IPS-18a (cell line): ENCODE measurements around the gene PPP1R7.

Source experiments
- H3K27ac ChIP-seq: one replicate; pipeline ENCODE4 v1.5.1; 2013; ENCODE audit warnings: low read length
- H3K27me3 ChIP-seq: one replicate; pipeline ENCODE4 v1.6.1; 2013; ENCODE audit warnings: mild to moderate bottlenecking, low read length; ENCODE audit not compliant: control insufficient read depth, insufficient read depth
- H3K36me3 ChIP-seq: one replicate; pipeline ENCODE4 v1.6.1; 2013; ENCODE audit warnings: low read depth, low read length; ENCODE audit not compliant: control insufficient read depth
- H3K4me1 ChIP-seq: one replicate; pipeline ENCODE4 v1.6.1; 2013; ENCODE audit warnings: low read depth, low read length; ENCODE audit not compliant: control insufficient read depth
- H3K4me3 ChIP-seq: one replicate; pipeline ENCODE4 v1.5.1; 2013; ENCODE audit warnings: low read length
- H3K9ac ChIP-seq: one replicate; pipeline ENCODE4 v1.6.1; 2013; ENCODE audit warnings: mild to moderate bottlenecking, low read length, moderate library complexity
- H3K9me3 ChIP-seq: one replicate; pipeline ENCODE4 v1.6.1; 2013; ENCODE audit warnings: low read depth, low read length; ENCODE audit not compliant: control insufficient read depth

Gene PPP1R7

GRCh38 chr2:241213567-241213966 is 63.3 kb downstream of the PPP1R7 start:
- Histone ChIP-seq H3K9me3 (no peaks in the 10 kb centered on the region), H3K4me3 (no peak overlapping the region)

DNA sequence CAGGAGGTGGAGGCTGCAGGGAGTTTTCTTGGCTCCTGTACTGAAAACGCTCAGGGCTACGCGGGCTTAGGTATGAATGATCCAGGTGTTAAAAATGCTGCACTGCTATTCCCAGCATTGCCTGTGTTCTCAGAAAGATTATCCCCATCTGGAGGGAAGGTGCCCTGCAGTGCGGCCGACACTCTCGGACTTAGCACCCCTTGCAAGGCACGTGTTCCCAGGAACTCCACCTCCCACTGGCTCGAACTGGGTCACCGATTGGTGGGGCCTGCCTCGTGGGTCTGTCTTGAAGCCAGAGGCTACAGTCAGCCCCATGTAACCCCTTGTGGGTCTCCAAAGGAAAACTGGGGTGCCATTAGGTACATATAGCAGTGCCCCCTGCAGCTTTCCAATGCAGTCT is 63.9 kb downstream of the PPP1R7 start:
- Histone ChIP-seq H3K4me1 (peaks cover 4% of the 10 kb centered on the region), H3K36me3 (no peaks in the 10 kb centered on the region), H3K9ac (no peak overlapping the region), H3K27me3 (no peaks in the 10 kb centered on the region), H3K4me3 (no peak overlapping the region), H3K9me3 (no peaks in the 10 kb centered on the region), H3K27ac (no peak overlapping the region)

More at GRCh38 chr2:241213567-241213966, 63.3 kb downstream of the PPP1R7 start:
- no peaks in the 10 kb centered on the region for H3K36me3 ChIP-seq
- H3K27ac ChIP-seq: no peak overlapping the region
- no peaks in the 10 kb centered on the region for H3K27me3 ChIP-seq
- no peaks in the 10 kb centered on the region for H3K4me1 ChIP-seq
- H3K9ac ChIP-seq: no peak overlapping the region

DNA sequence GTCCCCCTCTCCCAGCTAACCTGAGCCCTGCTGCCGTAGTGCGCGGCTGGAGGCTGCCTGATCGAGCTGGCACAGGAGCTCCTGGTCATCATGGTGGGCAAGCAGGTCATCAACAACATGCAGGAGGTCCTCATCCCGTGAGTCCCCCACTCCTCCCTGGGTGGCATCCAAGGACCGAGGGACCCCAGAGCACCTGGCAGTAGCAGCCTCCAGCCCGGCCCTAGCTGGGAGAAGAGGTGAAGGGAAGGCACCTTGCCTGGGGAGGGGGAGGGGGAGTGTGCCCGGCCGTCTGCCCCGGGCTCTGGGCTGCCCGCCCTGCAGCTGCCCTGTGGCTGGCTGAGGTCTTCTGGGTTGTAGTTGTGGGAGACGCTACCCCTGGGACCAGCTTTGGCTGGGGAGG is 64.5 kb downstream of the PPP1R7 start:
- Histone ChIP-seq H3K4me3 (no peak overlapping the region), H3K9ac (no peak overlapping the region), H3K9me3 (no peaks in the 10 kb centered on the region), H3K4me1 (peaks cover 6% of the 10 kb centered on the region), H3K27me3 (no peaks in the 10 kb centered on the region), H3K27ac (no peak overlapping the region), H3K36me3 (no peaks in the 10 kb centered on the region)

- Histone ChIP-seq H3K9ac (no peak overlapping the region), H3K4me1 (peaks cover 6% of the 10 kb centered on the region), H3K27ac (no peak overlapping the region), H3K4me3 (no peak overlapping the region), H3K9me3 (no peaks in the 10 kb centered on the region), H3K36me3 (no peaks in the 10 kb centered on the region), H3K27me3 (no peaks in the 10 kb centered on the region)
These were observed 65.2 kb downstream of the PPP1R7 start for GRCh38 chr2:241215421-241215820.

GRCh38 chr2:241216211-241216761 is 66.0 kb downstream of the PPP1R7 start:
- Histone ChIP-seq H3K27me3 (no peaks in the 10 kb centered on the region), H3K36me3 (no peaks in the 10 kb centered on the region), H3K9ac (no peak overlapping the region), H3K4me3 (no peak overlapping the region), H3K27ac (no peak overlapping the region), H3K4me1 (peaks cover 6% of the 10 kb centered on the region), H3K9me3 (no peaks in the 10 kb centered on the region)

- Histone ChIP-seq H3K9me3 (no peaks in the 10 kb centered on the region), H3K4me3 (peak overlapping the region; percentile 36), H3K4me1 (peaks cover 6% of the 10 kb centered on the region), H3K27ac (no peak overlapping the region), H3K9ac (peak overlapping the region; percentile 48), H3K36me3 (no peaks in the 10 kb centered on the region), H3K27me3 (no peaks in the 10 kb centered on the region)
These were observed 67.2 kb downstream of the PPP1R7 start for GRCh38 chr2:241217320-241218031.

GRCh38 chr2:241218131-241219029 is 68.1 kb downstream of the PPP1R7 start:
- H3K9ac ChIP-seq: peak overlapping the region; percentile 48
- H3K27ac ChIP-seq: no peak overlapping the region
- peaks cover 6% of the 10 kb centered on the region for H3K4me1 ChIP-seq
- no peaks in the 10 kb centered on the region for H3K27me3 ChIP-seq
- H3K36me3 ChIP-seq: no peaks in the 10 kb centered on the region
- H3K4me3 ChIP-seq: peak overlapping the region; percentile 79
- no peaks in the 10 kb centered on the region for H3K9me3 ChIP-seq

- peak overlapping the region; percentile 79 for H3K4me3 ChIP-seq
- H3K36me3 ChIP-seq: no peaks in the 10 kb centered on the region
- H3K27me3 ChIP-seq: no peaks in the 10 kb centered on the region
- peak overlapping the region; percentile 48 for H3K9ac ChIP-seq
- H3K4me1 ChIP-seq: peaks cover 6% of the 10 kb centered on the region
- no peaks in the 10 kb centered on the region for H3K9me3 ChIP-seq
- H3K27ac ChIP-seq: no peak overlapping the region
These were observed 68.7 kb downstream of the PPP1R7 start for GRCh38 chr2:241219030-241219382.

- Histone ChIP-seq H3K9ac (no peak overlapping the region), H3K4me3 (no peak overlapping the region), H3K27me3 (no peaks in the 10 kb centered on the region)
These were observed 69.6 kb downstream of the PPP1R7 start for GRCh38 chr2:241219856-241220356.

GRCh38 chr2:241223211-241224017 is 73.1 kb downstream of the PPP1R7 start:
- H3K36me3 ChIP-seq: peaks cover 11% of the 10 kb centered on the region
- H3K4me1 ChIP-seq: peaks cover 6% of the 10 kb centered on the region
- no peaks in the 10 kb centered on the region for H3K9me3 ChIP-seq
- H3K4me3 ChIP-seq: no peak overlapping the region
- no peak overlapping the region for H3K27ac ChIP-seq
- H3K27me3 ChIP-seq: no peaks in the 10 kb centered on the region
- H3K9ac ChIP-seq: no peak overlapping the region

More at GRCh38 chr2:241219856-241220356, 69.6 kb downstream of the PPP1R7 start:
- Histone ChIP-seq H3K36me3 (no peaks in the 10 kb centered on the region), H3K27ac (no peak overlapping the region), H3K4me1 (peaks cover 6% of the 10 kb centered on the region), H3K9me3 (no peaks in the 10 kb centered on the region)
